Activated T-helper 1 cell treated with anti-CD3 and anti-CD28 coated beads, Interleukin-2, amount 50 U/mL, for 16 hours (primary cell): ENCODE data around the gene COL2A1.

Experiments
- DNase-seq, 2 donors: peaks; one replicate each; pipeline ENCODE4 v3.0.0-alpha.2; 2020; ENCODE audit warnings: low read depth in 1 of 2, low spot score in 1 of 2

Gene COL2A1

DNA sequence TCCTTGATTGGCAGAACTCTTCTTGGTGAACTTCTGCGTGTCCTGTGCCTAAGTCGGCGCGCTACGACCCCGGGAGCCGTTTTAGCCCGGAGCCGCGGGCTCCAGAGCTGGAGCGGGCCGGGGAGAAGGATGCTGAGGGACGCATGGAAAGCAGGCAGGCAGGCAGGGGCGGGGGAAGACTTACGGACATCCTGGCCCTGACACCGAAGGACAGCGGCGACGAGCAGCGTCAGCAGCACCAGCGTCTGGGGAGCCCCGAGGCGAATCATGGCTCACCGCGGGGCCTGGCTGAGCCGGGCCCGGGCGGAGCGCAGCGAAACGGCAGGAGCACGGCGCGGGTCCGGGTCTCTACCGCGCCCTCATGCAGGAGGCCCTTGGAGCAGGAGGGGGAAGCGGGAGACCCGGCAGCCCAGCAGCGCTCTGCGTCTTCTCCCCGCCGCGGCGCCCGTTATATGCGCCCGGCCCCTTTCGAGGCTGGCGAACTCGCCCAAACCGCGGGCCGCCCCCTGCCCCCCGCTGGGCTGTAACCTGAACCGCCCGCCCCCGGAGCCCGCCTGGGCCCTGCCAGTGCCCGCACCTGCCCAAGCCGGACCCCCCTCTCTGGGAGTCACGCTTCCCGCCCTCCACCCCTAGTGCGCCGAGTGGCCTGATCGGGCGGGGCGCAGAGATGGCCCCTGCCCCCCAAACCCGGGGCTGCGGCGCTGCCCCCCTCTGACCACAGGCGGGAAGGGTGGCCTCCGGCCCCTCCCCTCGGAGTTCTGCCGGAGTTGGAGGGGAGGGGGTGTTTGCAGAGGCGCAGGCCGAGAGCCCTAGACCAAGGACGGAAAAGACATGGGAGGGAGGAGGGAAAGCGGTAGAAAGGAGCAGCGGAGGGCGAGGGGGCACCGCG, at the start of gene COL2A1:
COL2A1 (minus strand) TSS at position 424 of the 889 bp plus-strand sequence; CDS start at position 269, 155 bp downstream.
- DNase-seq, result no peak

DNA sequence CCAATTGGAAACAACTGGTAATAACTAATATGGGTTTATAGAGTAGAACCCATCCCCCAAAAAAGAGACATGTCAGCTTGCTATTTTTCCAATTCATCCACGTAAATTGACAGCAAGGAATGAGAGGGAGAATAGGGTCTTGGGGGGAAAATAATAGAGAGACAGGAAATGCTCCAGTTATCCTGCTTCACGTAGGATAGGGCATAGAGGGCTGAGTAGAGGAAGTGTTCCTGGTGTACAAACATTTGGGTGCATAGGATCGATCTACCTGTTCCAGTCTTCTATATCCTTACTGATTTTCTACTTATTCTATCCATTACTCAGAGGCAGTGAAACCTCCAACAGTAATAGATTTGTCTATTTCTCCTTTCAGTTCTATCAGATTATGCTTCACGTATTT, 49.6 kb upstream of the COL2A1 start:
- DNase-seq, result no peak

DNA sequence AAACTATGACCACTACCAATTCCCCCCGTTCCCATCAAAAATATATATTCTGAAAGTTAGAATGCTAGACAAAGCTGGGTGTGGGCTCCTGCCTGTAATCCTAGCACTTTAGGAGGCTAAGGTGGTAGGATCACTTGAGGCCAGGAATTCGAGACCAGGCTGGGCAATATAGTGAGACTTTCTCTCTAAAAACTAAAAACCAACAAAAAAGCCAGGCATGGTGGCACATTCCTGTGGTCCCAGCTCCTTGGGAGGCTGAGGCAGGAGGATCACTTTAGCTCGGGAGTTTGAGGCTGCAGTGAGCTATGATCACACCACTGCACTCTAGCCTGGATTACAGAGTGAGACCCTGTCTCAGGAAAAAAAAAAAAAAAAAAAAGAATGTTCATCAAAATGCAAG, 48.8 kb upstream of the COL2A1 start:
- DNase-seq, result no peak

DNA sequence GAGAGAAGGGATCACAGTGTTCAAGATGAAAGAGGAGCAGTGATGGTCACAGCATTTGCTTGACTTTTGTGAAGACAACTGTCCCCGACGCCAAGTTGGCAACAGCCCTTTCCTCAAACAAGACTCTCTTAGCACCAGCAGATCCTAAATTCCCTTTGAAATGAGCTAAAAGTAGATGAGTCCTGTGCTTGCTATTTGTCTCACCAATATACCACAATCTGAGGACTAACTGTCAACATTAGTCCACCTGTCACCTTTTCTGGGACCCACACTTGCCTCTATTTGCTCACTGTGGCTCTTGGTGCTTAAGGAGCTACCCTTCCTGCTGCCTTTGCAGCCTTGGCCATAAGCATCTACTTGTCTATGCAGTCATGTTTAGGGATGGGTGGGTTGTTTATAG, 47.4 kb upstream of the COL2A1 start:
- DNase-seq, result no peak

DNA sequence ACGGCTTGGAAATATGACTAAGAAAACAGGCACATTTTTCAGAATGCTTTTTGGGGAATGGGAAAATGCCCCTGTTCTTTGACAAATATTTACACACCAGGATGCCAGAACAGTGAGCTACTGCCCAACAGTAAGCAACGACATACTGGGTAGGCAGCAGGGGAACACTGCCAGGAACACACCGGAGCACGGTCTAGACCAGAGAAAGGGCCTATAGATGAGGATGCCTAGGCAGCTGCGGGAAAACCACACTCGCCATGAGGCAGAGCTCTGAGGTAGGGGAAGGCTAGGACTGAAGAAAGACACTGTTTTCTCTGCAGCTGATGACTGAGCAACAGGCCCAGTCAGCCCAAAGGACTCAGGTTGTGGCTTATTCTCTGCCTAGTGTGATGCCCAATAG, 45.9 kb upstream of the COL2A1 start:
- no peak for DNase-seq

DNA sequence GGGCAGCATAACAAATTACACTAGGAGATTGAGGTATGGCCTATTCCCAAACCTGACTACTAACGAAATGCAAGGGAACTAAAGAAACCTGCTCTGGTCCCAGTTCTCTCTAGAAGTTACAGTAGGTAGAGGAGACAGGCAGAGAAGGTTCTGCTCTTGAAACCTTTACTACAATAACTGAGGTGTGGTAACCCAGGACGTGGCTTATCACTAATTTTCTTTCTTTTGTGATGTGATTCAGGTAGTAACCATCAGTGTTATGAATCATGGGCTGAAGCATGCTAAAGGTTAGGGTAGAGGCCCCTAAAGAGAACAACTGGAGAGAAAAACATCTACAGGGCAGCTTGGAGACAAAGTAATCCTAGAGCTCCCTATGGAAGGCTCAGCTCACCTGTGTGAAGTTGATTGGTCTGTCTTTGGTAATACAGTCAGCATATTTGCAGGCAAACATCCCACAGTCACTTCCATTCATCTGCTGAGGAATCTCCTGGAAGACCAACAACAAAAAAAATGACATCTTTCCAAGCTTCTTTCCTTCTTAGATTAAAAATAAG, 41.8 kb upstream of the COL2A1 start:
- DNase-seq, result no peak

DNA sequence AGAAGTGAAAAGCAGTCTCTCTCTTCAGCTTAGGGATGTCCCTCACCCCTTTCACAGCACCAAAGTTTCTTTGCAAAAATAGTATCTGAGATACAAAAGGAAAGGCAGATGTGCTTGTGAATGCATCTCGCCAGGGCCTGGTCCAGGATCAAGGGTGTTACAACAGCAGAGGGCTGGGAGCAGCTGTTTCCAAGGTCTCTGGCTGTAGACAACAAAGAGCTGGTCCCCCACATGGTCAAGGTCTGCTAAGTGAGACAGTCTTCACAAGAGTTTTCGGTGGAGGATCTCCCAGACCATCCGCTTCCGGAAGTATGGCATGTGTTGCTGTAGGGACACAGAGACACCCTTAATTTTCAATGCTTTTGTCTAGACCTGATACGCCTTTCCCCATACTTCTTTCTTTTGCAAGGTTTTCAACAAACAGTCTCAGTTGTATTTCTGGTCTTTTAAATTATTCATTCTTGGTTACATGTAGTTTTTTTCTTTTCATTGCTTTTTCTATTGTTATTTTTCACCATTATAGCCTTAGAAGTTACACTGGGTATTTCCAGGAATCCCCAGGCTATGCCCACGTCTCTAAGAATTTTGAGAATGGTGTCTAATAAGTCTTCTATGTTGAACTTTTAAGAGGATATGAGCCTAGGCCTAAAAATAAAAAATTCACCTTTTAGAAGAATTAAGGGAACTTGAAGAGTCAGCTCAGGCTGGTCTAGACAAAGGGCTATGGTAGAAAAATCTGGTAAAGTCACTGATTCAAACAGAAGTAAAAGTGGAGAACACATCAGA, 41.0 kb upstream of the COL2A1 start:
- no peak for DNase-seq

DNA sequence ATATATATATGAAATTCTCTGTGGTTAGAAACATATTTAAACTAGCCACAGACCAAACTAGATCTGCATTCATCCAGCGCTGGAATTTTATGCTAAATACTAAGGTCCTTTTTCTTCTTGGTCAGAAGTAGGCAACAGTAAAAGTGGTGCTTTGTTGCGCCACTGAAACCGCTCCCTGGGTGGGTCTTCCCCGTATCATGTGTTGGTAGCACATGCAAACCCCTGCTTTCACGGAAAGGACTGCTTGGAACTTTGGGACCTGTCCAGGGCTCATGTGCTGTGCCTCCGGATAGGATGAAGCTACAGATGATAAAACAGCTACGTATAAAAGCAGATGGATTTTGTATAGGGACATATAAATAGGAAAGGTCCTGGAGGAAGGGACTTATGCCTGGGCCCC, 40.1 kb upstream of the COL2A1 start:
- DNase-seq, result no peak

DNA sequence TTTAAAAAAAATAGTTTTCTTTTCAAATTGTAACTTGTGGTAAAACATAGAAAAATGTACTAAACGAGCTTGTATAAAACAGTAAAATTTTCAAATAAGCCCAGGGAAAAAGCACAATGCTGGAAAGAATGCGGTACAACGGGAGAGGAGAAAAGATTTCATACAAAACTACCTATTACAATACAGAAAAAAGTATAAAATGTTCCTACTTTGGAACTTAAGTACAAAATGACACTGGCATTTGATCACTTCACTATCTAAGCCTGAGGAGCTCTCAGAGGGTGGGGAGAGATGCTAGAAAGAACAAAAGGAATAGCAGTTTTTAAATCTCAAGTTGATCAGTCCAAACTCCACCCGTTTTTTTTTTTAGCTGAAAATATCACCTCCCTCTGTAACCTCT, 39.5 kb upstream of the COL2A1 start:
- DNase-seq, result no peak

DNA sequence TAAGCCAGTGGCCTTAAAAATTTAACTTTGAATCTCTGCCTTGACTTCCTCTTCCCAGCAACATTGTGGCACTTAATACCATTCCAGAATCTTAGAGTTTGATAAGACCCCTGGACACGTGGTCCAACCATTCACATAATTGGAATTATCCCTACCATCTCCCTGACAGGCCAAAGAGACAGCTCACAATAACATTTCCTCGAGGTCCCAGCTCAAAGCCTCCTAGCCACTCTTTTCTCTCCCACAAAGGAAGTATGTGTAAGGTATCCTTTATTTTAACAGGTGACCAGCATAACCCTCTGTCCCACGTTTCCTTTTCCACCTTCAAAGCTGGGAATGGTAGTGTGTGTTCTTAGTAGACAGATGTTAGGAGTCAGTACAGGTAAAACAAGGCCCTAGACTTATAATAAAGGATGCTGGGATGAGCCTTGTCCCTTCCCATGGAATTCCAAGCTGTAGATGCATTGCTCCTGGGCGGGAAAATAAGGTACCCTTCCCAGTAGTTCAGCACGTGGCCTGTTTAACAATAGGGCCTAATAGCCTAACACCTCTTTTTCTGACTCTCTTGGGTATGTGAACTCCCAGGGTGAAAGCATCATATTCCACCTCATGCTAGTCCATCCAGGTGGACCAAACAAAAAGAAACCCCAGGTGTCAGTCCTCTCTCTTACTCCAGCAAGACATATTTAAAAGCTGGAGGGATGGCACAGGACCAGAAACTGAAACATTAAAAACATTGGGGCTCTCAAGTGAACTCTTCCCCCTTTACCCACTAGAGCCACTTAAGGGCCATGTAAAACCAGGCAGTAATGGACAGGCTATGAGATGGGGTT, 37.5 kb upstream of the COL2A1 start:
- no peak for DNase-seq

DNA sequence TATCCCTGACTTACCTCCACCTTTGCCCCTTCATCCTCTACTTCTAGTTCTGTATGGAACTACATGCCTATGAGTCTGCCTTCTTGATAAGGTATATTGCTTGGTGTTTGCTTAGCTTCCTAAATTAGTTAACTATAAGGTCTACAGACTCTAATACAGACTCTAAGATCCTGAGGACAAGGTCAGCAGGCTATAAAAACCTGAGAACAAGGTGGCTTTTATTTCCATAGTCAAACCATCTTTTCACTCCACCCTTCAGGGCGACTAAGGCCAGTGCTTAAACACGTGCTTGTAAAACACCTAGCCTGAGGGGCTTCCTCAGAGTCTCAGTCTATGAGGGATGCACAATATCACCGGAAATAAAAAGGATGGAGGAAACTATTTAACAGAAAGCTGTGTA, 36.1 kb upstream of the COL2A1 start:
- DNase-seq, result no peak

DNA sequence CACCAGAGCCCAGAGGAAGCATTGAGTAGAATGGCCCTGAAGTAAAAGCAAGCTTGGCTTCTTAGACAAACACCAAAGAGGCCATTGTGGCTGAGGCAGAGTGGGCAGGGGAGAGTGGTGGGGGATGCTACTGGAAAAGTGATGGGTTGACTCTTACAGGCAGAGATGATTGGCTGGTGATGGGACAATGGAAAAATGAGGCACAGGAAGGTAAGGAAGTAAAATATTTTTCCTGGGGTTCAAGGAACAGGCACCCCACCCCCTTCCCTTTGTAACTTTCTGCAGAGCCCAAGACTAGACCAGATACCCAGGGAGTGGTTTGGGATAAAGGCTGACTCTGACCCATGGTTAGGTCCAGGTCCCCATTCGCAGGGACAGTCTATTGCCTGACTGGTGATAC, 34.9 kb upstream of the COL2A1 start:
- no peak for DNase-seq

DNA sequence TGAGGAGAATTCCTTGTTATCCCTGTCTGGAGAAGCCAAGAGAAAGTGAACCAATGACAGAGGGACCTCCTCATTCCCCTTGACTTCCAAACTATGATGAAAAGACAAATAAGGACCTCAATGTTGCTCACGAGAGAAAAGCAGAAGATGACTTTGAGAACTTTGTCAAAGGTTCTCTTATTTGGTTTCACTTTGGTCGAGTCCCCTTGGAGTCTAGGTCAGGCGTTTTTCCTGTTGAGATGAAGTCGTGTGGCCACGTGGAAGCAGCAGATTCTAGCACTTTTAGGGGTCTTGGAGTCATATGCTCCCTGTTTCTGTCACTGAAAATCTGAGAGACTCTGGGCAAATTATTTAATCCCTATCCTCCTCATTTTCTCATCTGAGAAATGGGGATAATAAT, 33.8 kb upstream of the COL2A1 start:
- no peak for DNase-seq

DNA sequence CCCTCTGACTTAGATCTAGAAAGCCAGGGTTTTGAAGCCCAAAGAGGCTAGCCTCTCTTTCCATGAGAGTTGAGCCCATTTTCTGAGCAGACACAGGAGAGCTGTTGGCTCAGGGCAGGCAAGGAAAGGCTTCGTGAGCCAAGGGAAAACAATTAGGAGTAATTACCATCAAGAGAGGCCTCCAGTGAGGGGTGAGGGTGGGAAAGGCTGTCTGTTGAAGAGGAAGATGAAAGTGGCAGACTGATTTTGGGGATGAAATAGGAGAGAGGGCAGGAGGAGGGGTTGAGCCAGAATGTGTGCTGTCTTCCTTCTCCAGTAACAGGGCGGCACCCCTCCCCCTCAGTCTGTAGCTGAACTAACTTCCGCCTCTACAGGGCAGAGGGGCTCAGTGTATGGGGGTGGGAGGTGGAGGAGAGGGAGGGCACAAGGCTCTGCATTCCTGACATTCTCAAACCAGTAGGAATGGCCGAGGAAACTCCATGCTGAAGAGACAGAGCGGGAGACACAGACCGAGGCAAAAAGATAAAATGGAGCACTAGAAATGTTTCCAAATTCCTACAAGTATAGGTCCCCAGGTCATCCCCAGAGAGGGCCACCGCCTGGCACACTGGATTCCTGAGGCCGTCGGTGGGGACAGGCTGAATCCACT, 33.1 kb upstream of the COL2A1 start:
- no peak for DNase-seq

DNA sequence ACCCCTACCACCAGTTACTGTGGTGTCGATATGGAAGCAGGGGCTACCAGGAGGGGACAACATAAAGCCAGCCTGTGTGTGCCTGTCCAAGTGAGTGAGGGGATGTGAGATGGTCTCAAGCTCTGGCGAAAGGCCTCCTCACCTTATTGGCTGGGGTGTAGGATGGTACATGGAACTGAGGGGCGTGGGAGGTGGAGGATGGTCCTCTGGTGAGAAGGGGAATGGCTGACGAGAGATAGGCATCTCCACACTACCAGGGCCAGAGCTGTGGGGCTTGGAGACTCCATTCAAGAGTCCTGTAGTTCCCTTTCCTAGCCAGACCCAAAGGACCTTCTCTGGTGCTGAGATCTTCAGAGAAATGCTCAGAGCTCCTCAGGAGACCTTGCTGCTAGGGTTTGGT, 32.5 kb upstream of the COL2A1 start:
- DNase-seq, result no peak

DNA sequence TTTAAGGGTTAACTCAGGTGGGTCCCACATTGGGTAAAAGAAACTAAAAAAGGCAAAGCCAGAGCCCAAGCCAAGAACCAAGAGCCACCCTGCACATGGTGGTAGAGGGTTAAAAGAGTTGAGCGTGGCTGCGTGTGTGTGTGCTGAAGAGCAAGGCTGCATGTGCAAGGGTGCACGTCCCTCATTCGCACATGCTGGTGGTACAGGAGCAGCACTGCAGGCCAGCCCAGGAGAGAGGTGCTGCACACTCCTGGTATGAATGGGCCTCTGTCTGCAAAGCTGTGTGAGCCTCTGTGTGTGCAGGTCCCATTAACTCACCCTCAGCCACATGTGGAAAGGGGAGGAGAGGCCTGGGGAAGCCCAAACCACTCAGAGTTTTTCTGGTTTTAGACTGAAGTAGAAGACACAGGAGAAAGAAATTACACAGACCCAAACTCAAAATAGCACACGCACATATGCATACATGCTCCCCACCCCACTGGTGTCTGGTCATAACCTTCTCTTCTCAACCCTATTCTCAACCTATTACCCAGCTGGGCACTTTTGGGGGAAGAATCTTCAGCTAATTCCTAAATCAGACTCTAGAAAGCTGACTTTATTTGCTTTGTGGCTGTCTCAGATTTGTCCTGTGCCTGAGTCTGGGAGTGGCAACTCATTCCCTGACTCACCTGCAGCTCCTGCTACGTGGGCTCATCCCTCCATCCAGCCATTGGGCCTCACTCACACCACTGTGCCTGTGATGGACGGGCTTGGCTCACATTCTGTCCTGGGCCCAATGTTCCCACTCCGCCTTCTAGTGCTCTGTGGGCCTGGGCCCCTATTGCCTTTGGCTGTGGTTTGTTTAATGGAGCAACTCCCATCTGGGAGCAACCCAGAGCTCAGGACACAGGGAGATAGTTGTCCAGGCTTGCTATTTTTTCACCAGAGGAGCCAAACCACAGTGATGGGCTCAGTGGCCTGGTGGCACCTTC, 30.8 kb upstream of the COL2A1 start:
- DNase-seq, result no peak

DNA sequence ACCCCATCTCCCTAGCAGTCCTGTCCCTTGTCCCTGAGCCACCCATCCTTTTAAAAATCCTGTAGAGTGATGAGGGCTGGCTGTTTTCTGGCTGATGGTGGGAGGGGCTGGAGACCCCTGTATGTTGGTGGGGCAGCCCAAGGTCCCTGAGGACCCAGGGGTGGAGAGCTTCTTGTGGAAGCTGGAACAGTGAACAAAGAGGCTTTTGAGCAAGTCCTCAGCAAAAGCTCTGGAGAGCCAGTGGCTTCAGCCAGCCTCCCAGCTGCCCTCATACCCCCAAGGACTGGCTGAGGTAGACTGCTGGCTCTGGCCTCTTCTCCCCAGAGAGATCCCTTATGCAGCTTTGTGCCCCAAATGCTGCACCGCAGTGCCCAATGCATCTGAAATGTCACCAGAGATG, 29.2 kb upstream of the COL2A1 start:
- DNase-seq, result no peak

DNA sequence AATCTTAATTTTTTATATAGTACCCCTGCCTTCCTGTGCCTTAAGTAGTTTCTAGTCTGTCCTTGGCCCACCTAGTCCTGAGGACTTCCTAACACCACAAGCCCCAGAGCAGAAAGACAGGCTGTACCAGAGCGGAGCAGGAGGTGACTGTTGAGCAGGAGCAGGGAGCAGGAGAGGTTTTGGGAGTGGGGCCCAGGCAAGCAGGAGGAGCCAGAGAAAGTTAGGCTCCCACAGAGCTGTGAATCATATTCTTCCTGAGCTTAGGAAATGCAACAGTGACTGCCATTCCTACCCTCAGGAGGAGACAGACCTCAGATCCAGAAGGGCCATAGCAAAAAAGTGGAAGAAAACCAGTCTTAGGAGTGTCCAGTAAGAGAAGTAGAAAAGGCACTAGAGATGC, 28.3 kb upstream of the COL2A1 start:
- no peak for DNase-seq

DNA sequence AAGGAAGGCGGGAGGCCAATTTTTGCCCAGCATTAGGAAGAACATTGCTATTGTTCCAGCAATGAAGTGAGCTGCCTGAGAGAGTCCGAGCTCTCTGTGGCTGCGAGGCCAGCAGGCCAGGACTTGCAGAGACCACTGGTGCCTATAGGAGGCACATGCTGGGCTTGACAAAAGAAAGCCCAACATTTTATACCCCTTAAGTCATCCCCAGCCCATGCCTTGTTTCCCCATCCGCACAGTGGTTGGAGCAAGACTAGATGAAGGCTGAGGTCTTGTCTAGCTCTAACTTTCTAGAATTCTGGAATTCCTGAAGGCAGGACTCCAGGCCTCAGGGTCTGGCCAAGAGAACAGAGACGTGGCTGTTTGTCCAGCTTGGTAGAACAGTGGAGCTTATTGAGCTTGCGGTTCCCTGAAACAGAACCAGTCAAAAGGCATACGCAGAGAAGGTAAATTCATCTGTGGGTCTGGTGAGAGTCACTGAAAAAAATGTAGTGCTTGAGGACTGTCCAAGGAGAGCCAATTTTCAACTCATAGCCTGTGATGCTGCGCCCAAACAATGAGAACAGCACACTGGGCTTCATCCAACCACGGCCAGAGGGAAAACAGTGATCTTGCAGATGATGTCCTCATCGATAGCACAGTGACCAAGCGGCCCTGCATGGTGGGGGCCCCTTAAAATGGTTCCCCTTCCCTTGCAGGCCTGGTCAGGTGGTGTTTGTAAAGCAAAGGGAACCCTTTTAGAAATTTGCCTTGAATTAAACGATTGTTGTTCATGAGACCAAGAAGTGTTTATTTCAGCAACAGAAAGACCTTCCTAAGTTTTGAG, 27.1 kb upstream of the COL2A1 start:
- no peak for DNase-seq
